Gastrocnemius medialis (tissue), 4 donors: ENCODE results near the gene NOL9. TPM values are rescaled to one million over a fixed set of nuclear protein-coding genes. Genes with fewer than 3 reads are reported as not detected.
"Not testable (repeated sequence)": the region's sequence is repeated elsewhere in the genome, so short reads cannot be mapped to it uniquely, and the experiment has no call there.

Source experiments
- ATAC-seq, 2 donors: fragments of 150-250 bp; one replicate each; pipeline ENCODE4 v1.9.1; 2016
- DNase-seq, 2 donors: peaks; one replicate each; pipeline ENCODE4 v3.0.0-alpha.2; 2019
- H3K27ac ChIP-seq, 4 donors: fragments of 200-600 bp; sonication (generic); 1 replicate in 1 of 4; 2 replicates in 3 of 4; pipeline ENCODE4 v1.5.1; 2016 to 2018; ENCODE audit warnings: mild to moderate bottlenecking in 2 of 4, moderate library complexity in 1 of 4
- H3K27me3 ChIP-seq, 3 donors: fragments of 200-600 bp; sonication (generic) in 2 of 3; 1 replicate in 1 of 3; 2 replicates in 2 of 3; pipeline versions ENCODE4 v1.5.1 to v1.6.0; 2016 to 2019; ENCODE audit warnings: mild to moderate bottlenecking in 1 of 3, moderate library complexity in 1 of 3
- H3K36me3 ChIP-seq, 2 donors: fragments of 200-600 bp; sonication (generic) in 1 of 2; one replicate each; pipeline ENCODE4 v1.5.1; 2017 to 2018
- H3K4me1 ChIP-seq, 2 donors: fragments of 200-600 bp; sonication (generic) in 1 of 2; one replicate each; pipeline ENCODE4 v1.5.1; 2016 to 2017; ENCODE audit warnings: mild to moderate bottlenecking in 2 of 2
- H3K4me3 ChIP-seq, 4 donors: fragments of 200-600 bp; sonication (generic) in 3 of 4; 1 replicate in 1 of 4; 2 replicates in 3 of 4; pipeline ENCODE4 v1.5.1; 2016 to 2019; ENCODE audit warnings: mild to moderate bottlenecking in 2 of 4
- H3K9me3 ChIP-seq, 3 donors: fragments of 200-600 bp; sonication (generic) in 2 of 3; 1 replicate in 1 of 3; 2 replicates in 2 of 3; pipeline ENCODE4 v1.5.1; 2016 to 2019
- POLR2A ChIP-seq, 2 donors: fragments of 450-650 bp; IDR thresholded peaks; one replicate each; pipeline ENCODE4 v1.6.1; 2017; ENCODE audit warnings: antibody characterized with exemption in 2 of 2, mild to moderate bottlenecking in 2 of 2, moderate library complexity in 2 of 2
- in situ Hi-C, 4 donors: fragments of 200-750 bp; cut with MboI; loops; one replicate each; pipeline versions ENCODE4 v1.15.0 to v1.8.0; 2017; ENCODE audit warnings: low sequenced_read_pairs in 4 of 4
- intact Hi-C: fragments of 100-400 bp; cut with DNase I; formaldehyde crosslinking; loops from one replicate; pipeline ENCODE4 v1.15.1; 2023; ENCODE audit warnings: low total_unique reads
- total RNA-seq, 4 donors: library from RNA; depleted of rRNA; stranded (reverse); fragments of >200 nt; gene quantifications; one replicate each; pipeline versions ENCODE4 v1.1.0 to v1.2.3, GENCODE V29; 2016
- TF ChIP-seq, protein P1 (sequence below), 5 experiments: fragments of 450-650 bp in 3 of 5; fragments of 200-600 bp in 2 of 5; sonication (generic) in 2 of 5; IDR thresholded peaks in 4 of 5; conservative IDR thresholded peaks in 1 of 5; 1 replicate in 4 of 5; 2 replicates in 1 of 5; pipeline ENCODE4 v1.5.1; 2016 to 2019; ENCODE audit warnings: antibody characterized with exemption in 5 of 5, mild to moderate bottlenecking in 3 of 5, moderate library complexity in 3 of 5

NOL9 gene
- total RNA-seq, 4 donors from 2014 or later = 13.6 to 33.0 (median 21.9) TPM

DNA sequence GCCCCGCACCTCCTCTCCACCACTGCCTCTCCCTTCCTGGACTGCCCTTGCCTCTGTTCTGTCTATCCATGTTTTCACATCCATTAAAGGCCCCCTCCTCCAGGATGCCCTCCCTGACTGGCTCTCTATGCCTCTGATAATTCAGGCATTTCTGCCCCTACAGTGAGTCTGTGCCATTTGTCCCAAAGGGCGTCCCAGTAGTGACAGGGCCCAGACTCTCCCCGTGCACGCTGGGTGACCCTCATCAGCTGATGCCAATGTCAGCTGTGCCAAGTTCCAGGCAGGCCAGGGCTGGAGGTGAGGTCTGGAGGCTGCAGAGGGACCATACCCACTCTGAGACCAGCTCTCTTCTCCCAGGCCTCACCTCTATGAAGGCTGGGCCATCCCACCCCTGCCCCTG, 59.7 kb downstream of the NOL9 start:
- intact Hi-C loops (no loop called here), in situ Hi-C loops (loop anchor here in 1 of 4 donors (25.0 kb wide), 1 partner anchor 143 kb away; no protein-coding TSS in a partner anchor)
- Histone ChIP-seq H3K27me3 (peaks cover 7 to 23% (median 9%) of the 10 kb centered on the region in 3 donors), H3K4me1 (peaks cover 5 to 21% of the 10 kb centered on the region in 2 donors), H3K36me3 (no peaks in the 10 kb centered on the region), H3K9me3 (no peaks in the 10 kb centered on the region), H3K4me3 (no peak overlapping the region), H3K27ac (no peak overlapping the region)
- ATAC-seq (no peak), DNase-seq (no peak)
- TF ChIP-seq POLR2A (IDR thresholded peaks at IDR 0.05) = no peak
- TF ChIP-seq, protein P1, sequence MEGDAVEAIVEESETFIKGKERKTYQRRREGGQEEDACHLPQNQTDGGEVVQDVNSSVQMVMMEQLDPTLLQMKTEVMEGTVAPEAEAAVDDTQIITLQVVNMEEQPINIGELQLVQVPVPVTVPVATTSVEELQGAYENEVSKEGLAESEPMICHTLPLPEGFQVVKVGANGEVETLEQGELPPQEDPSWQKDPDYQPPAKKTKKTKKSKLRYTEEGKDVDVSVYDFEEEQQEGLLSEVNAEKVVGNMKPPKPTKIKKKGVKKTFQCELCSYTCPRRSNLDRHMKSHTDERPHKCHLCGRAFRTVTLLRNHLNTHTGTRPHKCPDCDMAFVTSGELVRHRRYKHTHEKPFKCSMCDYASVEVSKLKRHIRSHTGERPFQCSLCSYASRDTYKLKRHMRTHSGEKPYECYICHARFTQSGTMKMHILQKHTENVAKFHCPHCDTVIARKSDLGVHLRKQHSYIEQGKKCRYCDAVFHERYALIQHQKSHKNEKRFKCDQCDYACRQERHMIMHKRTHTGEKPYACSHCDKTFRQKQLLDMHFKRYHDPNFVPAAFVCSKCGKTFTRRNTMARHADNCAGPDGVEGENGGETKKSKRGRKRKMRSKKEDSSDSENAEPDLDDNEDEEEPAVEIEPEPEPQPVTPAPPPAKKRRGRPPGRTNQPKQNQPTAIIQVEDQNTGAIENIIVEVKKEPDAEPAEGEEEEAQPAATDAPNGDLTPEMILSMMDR (IDR thresholded peaks at IDR 0.05 in 4 of 5, conservative IDR thresholded peaks at IDR 0.05 in 1 of 5) = no peak

DNA sequence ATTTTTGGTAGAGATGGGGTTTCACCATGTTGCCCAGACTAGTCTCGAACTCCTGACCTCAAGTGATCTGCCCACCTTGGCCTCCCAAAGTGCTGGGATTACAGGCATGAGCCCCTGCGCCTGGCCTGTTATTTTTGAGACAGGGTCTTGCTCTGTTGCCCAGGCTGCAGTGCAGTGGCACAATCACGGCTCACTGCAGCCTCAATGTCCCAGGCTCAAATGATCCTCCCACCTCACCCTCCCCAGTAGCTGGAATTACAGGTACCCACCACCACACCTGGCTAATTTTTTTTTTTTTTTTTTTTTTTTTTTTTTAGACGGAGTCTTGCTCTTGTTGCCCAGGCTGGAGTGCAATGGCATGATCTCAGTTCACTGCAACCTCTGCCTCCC, 60.5 kb downstream of the NOL9 start:
- H3K4me1 ChIP-seq = peaks cover 5 to 21% of the 10 kb centered on the region in 2 donors
- H3K27ac ChIP-seq, DNase-seq, intact Hi-C loops, H3K9me3 ChIP-seq, ATAC-seq, H3K4me3 ChIP-seq, H3K36me3 ChIP-seq: not testable (repeated sequence)
- in situ Hi-C loops = loop anchor here in 1 of 4 donors (25.0 kb wide), 1 partner anchor 143 kb away; no protein-coding TSS in a partner anchor
- peaks cover 7 to 23% (median 9%) of the 10 kb centered on the region in 3 donors for H3K27me3 ChIP-seq

DNA sequence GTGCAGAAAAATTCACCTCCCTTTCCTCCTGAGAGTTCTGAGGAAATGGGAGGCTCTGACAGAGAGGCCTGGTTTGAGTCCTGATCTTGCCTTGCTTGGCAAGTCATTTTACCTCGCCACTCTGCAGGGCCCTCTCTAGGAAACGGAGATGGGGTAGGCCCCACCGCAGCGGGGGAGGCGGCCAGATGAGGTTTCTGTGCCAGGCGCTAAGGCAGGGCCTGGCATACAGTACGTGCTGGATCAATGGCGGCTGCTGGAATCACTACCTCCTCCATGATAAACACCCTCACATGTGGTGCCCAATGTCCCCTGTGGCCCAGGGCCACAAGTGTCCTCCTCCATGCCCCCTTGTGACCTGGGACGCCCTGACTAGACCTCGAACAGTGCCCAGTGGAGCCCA, 62.3 kb downstream of the NOL9 start:
- intact Hi-C loops = no loop called here
- no peaks in the 10 kb centered on the region for H3K36me3 ChIP-seq
- no peak overlapping the region for H3K4me3 ChIP-seq
- DNase-seq = no peak
- in situ Hi-C loops = loop anchor here in 1 of 4 donors (25.0 kb wide), 1 partner anchor 145 kb away; no protein-coding TSS in a partner anchor
- no peak for TF ChIP-seq POLR2A (IDR thresholded peaks at IDR 0.05)
- TF ChIP-seq, protein P1 (IDR thresholded peaks at IDR 0.05 in 4 of 5, conservative IDR thresholded peaks at IDR 0.05 in 1 of 5) = no peak
- ATAC-seq = no peak
- H3K27ac ChIP-seq = peak overlapping the region in 1 of 4 donors; percentile 28
- H3K4me1 ChIP-seq = peaks cover 5 to 13% of the 10 kb centered on the region in 2 donors
- H3K27me3 ChIP-seq = peaks cover 7 to 15% (median 9%) of the 10 kb centered on the region in 3 donors
- no peaks in the 10 kb centered on the region for H3K9me3 ChIP-seq

GRCh38 chr1:6491480-6491962, 62.8 kb downstream of the NOL9 start, which contains the start of gene PLEKHG5:
Gene PLEKHG5 (minus strand): TSS chr1:6491667. CDS start chr1:6477571, 14,096 bp downstream.
- H3K9me3 ChIP-seq = no peaks in the 10 kb centered on the region
- peak within 1 kb of the TSS; percentile 44 to 66 (median 53) for H3K4me3 ChIP-seq
- no peak for ATAC-seq
- in situ Hi-C loops = loop anchor here in 1 of 4 donors (25.0 kb wide), 1 partner anchor 146 kb away; no protein-coding TSS in a partner anchor
- peak within 1 kb of the TSS; percentile 20 to 39 (median 28) for H3K27ac ChIP-seq
- intact Hi-C loops = no loop called here
- no peaks in the 10 kb centered on the region for H3K36me3 ChIP-seq
- DNase-seq = no peak
- TF ChIP-seq, protein P1 (IDR thresholded peaks at IDR 0.05 in 4 of 5, conservative IDR thresholded peaks at IDR 0.05 in 1 of 5) = no peak
- TF ChIP-seq POLR2A (IDR thresholded peaks at IDR 0.05) = no peak
- H3K4me1 ChIP-seq = peaks cover 8 to 9% of the 10 kb centered on the region in 2 donors
- H3K27me3 ChIP-seq = peaks cover 7 to 12% (median 7%) of the 10 kb centered on the region in 3 donors

DNA sequence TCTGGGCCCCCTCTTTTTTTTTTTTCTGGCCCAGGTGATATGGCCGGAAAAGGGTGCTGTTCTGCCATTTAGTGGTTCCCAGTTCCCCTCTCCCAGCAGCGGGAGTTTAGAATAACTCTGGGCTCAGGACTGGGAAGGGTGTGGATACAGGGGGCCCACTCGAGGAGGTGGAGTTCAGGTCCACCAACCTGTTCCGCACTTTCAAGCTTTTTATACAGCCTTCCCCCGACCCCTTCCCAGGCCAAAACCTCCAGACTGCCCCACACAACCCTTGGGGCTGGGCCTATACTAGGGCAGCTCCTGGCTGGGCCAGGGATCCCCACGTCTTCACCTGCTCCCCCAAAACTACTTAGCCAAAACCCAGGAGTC, 63.2 kb downstream of the NOL9 start:
- intact Hi-C loops = no loop called here
- DNase-seq (no peak), ATAC-seq (no peak)
- H3K27me3 ChIP-seq = peaks cover 5 to 15% (median 10%) of the 10 kb centered on the region in 3 donors
- H3K4me1 ChIP-seq = peaks cover 7 to 12% of the 10 kb centered on the region in 2 donors
- no peaks in the 10 kb centered on the region for H3K9me3 ChIP-seq
- H3K4me3 ChIP-seq = peak overlapping the region; percentile 44 to 66 (median 53)
- H3K36me3 ChIP-seq = no peaks in the 10 kb centered on the region
- TF ChIP-seq, protein P1 (IDR thresholded peaks at IDR 0.05 in 4 of 5, conservative IDR thresholded peaks at IDR 0.05 in 1 of 5) = no peak
- TF ChIP-seq POLR2A (IDR thresholded peaks at IDR 0.05) = no peak
- H3K27ac ChIP-seq = peak overlapping the region; percentile 2 to 39 (median 24)
- in situ Hi-C loops = loop anchor here in 1 of 4 donors (25.0 kb wide), 1 partner anchor 146 kb away; no protein-coding TSS in a partner anchor
